ENCODE results near the gene AMER1. TPM values are rescaled to one million over a fixed set of nuclear protein-coding genes. Genes with fewer than 3 reads are reported as not detected.

Gene AMER1
- total and polyA plus RNA-seq, 2 donors (not counting 1 experiment from before 2014, with no cell fraction given) = 0.95 to 1.7 TPM

DNA sequence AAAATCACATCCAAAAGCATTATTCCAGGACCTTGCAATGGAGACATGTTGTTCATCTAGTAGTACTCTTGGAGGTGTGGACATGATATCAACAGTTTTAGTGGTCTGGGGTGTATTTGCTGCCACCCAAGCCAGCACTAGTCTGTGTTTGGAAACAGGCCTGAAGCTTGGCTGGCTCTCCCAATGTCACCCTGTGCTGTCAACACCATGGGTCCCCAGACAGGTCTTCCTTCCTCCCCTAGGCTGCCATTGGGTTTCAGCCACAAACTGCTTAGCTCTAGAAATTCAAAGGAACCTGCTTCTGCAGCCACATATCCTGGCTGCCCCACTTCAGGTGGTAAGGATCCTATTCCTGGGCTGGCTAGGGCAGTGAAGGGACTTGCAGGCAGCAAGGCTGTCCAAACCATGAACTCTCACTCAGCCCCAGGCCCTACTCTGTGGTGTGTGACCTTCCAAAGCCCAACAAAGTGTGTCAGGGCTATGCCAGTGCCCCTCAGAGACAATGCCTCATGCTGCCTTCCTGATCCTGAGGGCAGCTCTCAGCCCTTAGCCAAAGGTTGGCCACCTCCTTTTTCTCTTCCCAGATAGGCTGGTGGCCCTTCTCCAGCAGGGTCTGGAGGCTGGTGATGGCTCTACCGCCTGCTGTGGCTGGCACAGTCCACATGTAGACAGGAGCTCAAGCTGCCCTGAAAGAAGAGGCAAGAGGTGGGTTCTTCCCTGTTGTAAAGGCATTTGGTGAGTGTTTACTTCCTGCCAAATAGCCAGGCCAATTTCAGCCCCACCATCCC, 18.3 kb downstream of the AMER1 start:
- H4K20me1 ChIP-seq (ENCODE audit: control insufficient read depth, extremely low read depth, insufficient read depth, low read length) = no peaks in the 10 kb centered on the region
- H3K27me3 ChIP-seq (ENCODE audit: control insufficient read depth, insufficient read depth, low read length) = no peaks in the 10 kb centered on the region
- no peak overlapping the region for H3K4me2 ChIP-seq (ENCODE audit: extremely low read depth, insufficient read depth, low read length)
- no peak for DNase-seq (ENCODE audit: low read depth in 2 of 2)
- no peaks in the 10 kb centered on the region for H3K9me3 ChIP-seq (ENCODE audit: control insufficient read depth, insufficient read depth, low read depth, low read length)
- H3K27ac ChIP-seq (ENCODE audit: insufficient read depth, low read length) = no peak overlapping the region
- H3K79me2 ChIP-seq (ENCODE audit: control insufficient read depth, insufficient read depth, low read length) = no peaks in the 10 kb centered on the region
- H3K36me3 ChIP-seq (ENCODE audit: control insufficient read depth, insufficient read depth, low read length) = peaks cover 3% of the 10 kb centered on the region
- H2AFZ ChIP-seq (ENCODE audit: low read length) = no peak overlapping the region
- no peak for TF ChIP-seq EZH2 (IDR thresholded peaks at IDR 0.05; ENCODE audit: low read length, missing control alignments)
- TF ChIP-seq, protein P1, sequence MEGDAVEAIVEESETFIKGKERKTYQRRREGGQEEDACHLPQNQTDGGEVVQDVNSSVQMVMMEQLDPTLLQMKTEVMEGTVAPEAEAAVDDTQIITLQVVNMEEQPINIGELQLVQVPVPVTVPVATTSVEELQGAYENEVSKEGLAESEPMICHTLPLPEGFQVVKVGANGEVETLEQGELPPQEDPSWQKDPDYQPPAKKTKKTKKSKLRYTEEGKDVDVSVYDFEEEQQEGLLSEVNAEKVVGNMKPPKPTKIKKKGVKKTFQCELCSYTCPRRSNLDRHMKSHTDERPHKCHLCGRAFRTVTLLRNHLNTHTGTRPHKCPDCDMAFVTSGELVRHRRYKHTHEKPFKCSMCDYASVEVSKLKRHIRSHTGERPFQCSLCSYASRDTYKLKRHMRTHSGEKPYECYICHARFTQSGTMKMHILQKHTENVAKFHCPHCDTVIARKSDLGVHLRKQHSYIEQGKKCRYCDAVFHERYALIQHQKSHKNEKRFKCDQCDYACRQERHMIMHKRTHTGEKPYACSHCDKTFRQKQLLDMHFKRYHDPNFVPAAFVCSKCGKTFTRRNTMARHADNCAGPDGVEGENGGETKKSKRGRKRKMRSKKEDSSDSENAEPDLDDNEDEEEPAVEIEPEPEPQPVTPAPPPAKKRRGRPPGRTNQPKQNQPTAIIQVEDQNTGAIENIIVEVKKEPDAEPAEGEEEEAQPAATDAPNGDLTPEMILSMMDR (conservative IDR thresholded peaks at IDR 0.05 in 1 of 2, IDR thresholded peaks at IDR 0.05 in 1 of 2; ENCODE audit: low read depth in 1 of 2, low read length in 2 of 2) = no peak
- no peak overlapping the region for H3K9ac ChIP-seq (ENCODE audit: insufficient read depth, low read length)
- no peak overlapping the region for H3K4me3 ChIP-seq (replicated peaks in 1 of 4; ENCODE audit: control extremely low read depth in 1 of 4, insufficient read depth in 1 of 4, low read depth in 3 of 4, low read length in 4 of 4)
- H3K4me1 ChIP-seq (ENCODE audit: control insufficient read depth, extremely low read depth, insufficient read depth, low read length) = no peaks in the 10 kb centered on the region

DNA sequence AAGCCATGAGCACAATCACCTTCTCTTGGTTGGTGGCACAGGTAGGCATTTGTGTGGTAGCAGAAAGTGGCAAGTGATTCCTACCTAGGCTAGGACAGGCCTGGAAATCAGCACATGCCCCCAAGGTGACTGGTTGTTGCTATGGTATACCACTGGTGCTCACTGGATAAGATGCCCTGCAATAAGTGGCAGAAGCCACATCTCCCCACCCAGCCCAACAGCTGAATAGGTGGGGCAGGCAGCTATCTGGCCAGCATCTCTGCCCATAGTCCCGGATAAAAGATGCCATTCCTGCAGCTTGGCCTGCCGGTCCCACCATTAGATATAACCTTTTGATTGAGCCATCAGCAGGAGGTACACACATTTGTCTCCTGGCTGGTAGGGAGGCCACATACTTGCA, 21.1 kb downstream of the AMER1 start:
- Histone ChIP-seq H4K20me1 (ENCODE audit: control insufficient read depth, extremely low read depth, insufficient read depth, low read length) (no peaks in the 10 kb centered on the region), H3K27ac (ENCODE audit: insufficient read depth, low read length) (no peak overlapping the region), H3K27me3 (ENCODE audit: control insufficient read depth, insufficient read depth, low read length) (no peaks in the 10 kb centered on the region), H3K9me3 (ENCODE audit: control insufficient read depth, insufficient read depth, low read depth, low read length) (no peaks in the 10 kb centered on the region), H3K79me2 (ENCODE audit: control insufficient read depth, insufficient read depth, low read length) (no peaks in the 10 kb centered on the region), H3K4me1 (ENCODE audit: control insufficient read depth, extremely low read depth, insufficient read depth, low read length) (no peaks in the 10 kb centered on the region), H2AFZ (ENCODE audit: low read length) (no peak overlapping the region), H3K9ac (ENCODE audit: insufficient read depth, low read length) (no peak overlapping the region), H3K4me3 (replicated peaks in 1 of 4; ENCODE audit: control extremely low read depth in 1 of 4, insufficient read depth in 1 of 4, low read depth in 3 of 4, low read length in 4 of 4) (no peak overlapping the region), H3K4me2 (ENCODE audit: extremely low read depth, insufficient read depth, low read length) (no peak overlapping the region), H3K36me3 (ENCODE audit: control insufficient read depth, insufficient read depth, low read length) (no peaks in the 10 kb centered on the region)
- DNase-seq (ENCODE audit: low read depth in 2 of 2) = no peak
- TF ChIP-seq EZH2 (IDR thresholded peaks at IDR 0.05; ENCODE audit: low read length, missing control alignments) = no peak
- TF ChIP-seq, protein P1 (conservative IDR thresholded peaks at IDR 0.05 in 1 of 2, IDR thresholded peaks at IDR 0.05 in 1 of 2; ENCODE audit: low read depth in 1 of 2, low read length in 2 of 2) = no peak

DNA sequence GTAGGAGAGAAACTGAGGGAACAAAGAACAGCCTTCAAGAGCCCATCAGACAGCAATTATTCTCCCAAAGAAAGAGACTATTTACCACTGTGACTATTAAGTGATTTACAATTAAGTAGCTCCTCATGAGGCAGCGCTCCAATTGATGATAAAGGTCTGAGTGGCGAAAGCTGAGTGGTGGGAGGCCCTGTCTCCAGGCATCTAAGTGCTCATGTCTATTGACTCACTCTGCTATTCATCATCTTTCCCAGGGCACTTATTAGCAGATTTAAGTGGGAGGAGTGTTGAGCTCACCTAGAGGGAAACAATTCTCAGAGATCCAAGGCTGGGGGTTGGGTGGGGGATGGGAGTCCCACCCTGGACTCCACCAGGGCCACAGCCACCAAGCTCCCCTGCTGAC, 23.3 kb downstream of the AMER1 start:
- H3K79me2 ChIP-seq (ENCODE audit: control insufficient read depth, insufficient read depth, low read length) = no peaks in the 10 kb centered on the region
- H3K4me2 ChIP-seq (ENCODE audit: extremely low read depth, insufficient read depth, low read length) = no peak overlapping the region
- H3K36me3 ChIP-seq (ENCODE audit: control insufficient read depth, insufficient read depth, low read length) = no peaks in the 10 kb centered on the region
- TF ChIP-seq, protein P1 (conservative IDR thresholded peaks at IDR 0.05 in 1 of 2, IDR thresholded peaks at IDR 0.05 in 1 of 2; ENCODE audit: low read depth in 1 of 2, low read length in 2 of 2) = no peak
- no peak for TF ChIP-seq EZH2 (IDR thresholded peaks at IDR 0.05; ENCODE audit: low read length, missing control alignments)
- no peak overlapping the region for H2AFZ ChIP-seq (ENCODE audit: low read length)
- DNase-seq (ENCODE audit: low read depth in 2 of 2) = no peak
- H3K27me3 ChIP-seq (ENCODE audit: control insufficient read depth, insufficient read depth, low read length) = no peaks in the 10 kb centered on the region
- no peak overlapping the region for H3K9ac ChIP-seq (ENCODE audit: insufficient read depth, low read length)
- no peaks in the 10 kb centered on the region for H3K9me3 ChIP-seq (ENCODE audit: control insufficient read depth, insufficient read depth, low read depth, low read length)
- no peak overlapping the region for H3K27ac ChIP-seq (ENCODE audit: insufficient read depth, low read length)
- no peak overlapping the region for H3K4me3 ChIP-seq (replicated peaks in 1 of 4; ENCODE audit: control extremely low read depth in 1 of 4, insufficient read depth in 1 of 4, low read depth in 3 of 4, low read length in 4 of 4)
- no peaks in the 10 kb centered on the region for H3K4me1 ChIP-seq (ENCODE audit: control insufficient read depth, extremely low read depth, insufficient read depth, low read length)
- no peaks in the 10 kb centered on the region for H4K20me1 ChIP-seq (ENCODE audit: control insufficient read depth, extremely low read depth, insufficient read depth, low read length)
